Vagina (tissue), 2 donors: Measurements from ENCODE around the gene IGF2BP1. TPM values are rescaled to one million over a fixed set of nuclear protein-coding genes. Genes with fewer than 3 reads are reported as not detected.
A peak's percentile ranks its signal among the peaks of the same experiment; 100 is the strongest.

Experiments
- DNase-seq, 2 donors: peaks; one replicate each; pipeline ENCODE4 v3.0.0-alpha.2; 2017; ENCODE audit errors: extremely low spot score in 2 of 2
- H3K27ac ChIP-seq: fragments of 200-600 bp; sonication (generic); one replicate; pipeline ENCODE4 v1.5.1; 2019
- H3K27me3 ChIP-seq: fragments of 200-600 bp; sonication (generic); one replicate; pipeline ENCODE4 v1.5.1; 2019
- H3K36me3 ChIP-seq, 2 donors: fragments of 200-600 bp; sonication (generic); one replicate each; pipeline ENCODE4 v1.5.1; 2017 to 2019
- H3K4me1 ChIP-seq: fragments of 200-600 bp; sonication (generic); one replicate; pipeline ENCODE4 v1.5.1; 2019
- H3K4me3 ChIP-seq, 2 donors: fragments of 200-600 bp; sonication (generic); 1 replicate in 1 of 2; 2 replicates in 1 of 2; pipeline ENCODE4 v1.5.1; 2016 to 2019
- H3K9me3 ChIP-seq: fragments of 200-600 bp; sonication (generic); one replicate; pipeline ENCODE4 v1.5.1; 2019
- POLR2A ChIP-seq, 2 donors: fragments of 450-650 bp; IDR thresholded peaks; one replicate each; pipeline ENCODE4 v1.6.1; 2017; ENCODE audit warnings: antibody characterized with exemption in 2 of 2, mild to moderate bottlenecking in 2 of 2, moderate library complexity in 2 of 2
- POLR2AphosphoS5 ChIP-seq, 2 donors: sonication (generic); formaldehyde crosslinking; IDR thresholded peaks; one replicate each; pipeline ENCODE4 v1.9.0; 2017; ENCODE audit warnings: antibody characterized with exemption in 2 of 2, mild to moderate bottlenecking in 2 of 2, low read depth in 1 of 2; ENCODE audit not compliant: insufficient read depth in 1 of 2
- intact Hi-C: fragments of 100-400 bp; cut with DNase I; formaldehyde crosslinking; loops from one replicate; pipeline ENCODE4 v1.15.1; 2023
- total RNA-seq: library from RNA; depleted of rRNA; stranded (reverse); fragments of >200 nt; gene quantifications from one replicate; pipeline ENCODE4 v1.2.3, GENCODE V29; 2016
- TF ChIP-seq, protein P1 (sequence below), 3 experiments: fragments of 450-650 bp in 2 of 3; fragments of 200-600 bp in 1 of 3; sonication (generic) in 1 of 3; IDR thresholded peaks; one replicate each; pipeline ENCODE4 v1.5.1; 2017 to 2019; ENCODE audit warnings: antibody characterized with exemption in 3 of 3, mild to moderate bottlenecking in 2 of 3, moderate library complexity in 2 of 3

IGF2BP1 gene
- total RNA-seq, 1 donor from 2014 or later, result not detected

DNA sequence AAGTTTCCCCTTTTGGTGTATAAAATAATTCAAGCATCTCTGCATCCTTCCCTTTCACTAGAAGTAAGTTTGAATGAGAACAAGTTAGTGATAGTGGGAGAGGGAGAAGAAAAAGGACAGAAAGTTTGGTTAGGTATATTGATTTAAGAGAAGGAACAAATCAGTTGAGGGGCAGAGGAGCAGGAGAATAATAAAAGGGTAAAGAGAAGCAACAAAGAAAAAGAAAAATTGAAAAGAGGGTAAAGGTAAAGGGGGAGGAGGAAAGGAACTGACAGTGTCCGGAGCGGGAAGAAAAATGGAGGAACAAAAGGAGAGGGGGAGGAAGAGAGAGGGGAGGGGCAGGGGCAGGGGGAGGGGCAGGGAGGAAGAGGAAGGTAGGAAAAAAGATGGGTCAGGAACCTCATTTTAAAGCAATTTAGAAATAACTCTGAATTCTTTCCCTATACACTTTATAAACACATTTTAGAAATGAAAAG is 6.3 kb upstream of the IGF2BP1 start:
- Histone ChIP-seq H3K9me3 (no peaks in the 10 kb centered on the region), H3K36me3 (no peaks in the 10 kb centered on the region), H3K4me1 (peaks cover 8% of the 10 kb centered on the region), H3K27me3 (peaks cover 10% of the 10 kb centered on the region), H3K4me3 (no peak overlapping the region), H3K27ac (no peak overlapping the region)
- TF ChIP-seq POLR2AphosphoS5 (IDR thresholded peaks at IDR 0.05; ENCODE audit: insufficient read depth in 1 of 2, low read depth in 1 of 2), result no peak
- TF ChIP-seq POLR2A (IDR thresholded peaks at IDR 0.05), result no peak
- TF ChIP-seq, protein P1, sequence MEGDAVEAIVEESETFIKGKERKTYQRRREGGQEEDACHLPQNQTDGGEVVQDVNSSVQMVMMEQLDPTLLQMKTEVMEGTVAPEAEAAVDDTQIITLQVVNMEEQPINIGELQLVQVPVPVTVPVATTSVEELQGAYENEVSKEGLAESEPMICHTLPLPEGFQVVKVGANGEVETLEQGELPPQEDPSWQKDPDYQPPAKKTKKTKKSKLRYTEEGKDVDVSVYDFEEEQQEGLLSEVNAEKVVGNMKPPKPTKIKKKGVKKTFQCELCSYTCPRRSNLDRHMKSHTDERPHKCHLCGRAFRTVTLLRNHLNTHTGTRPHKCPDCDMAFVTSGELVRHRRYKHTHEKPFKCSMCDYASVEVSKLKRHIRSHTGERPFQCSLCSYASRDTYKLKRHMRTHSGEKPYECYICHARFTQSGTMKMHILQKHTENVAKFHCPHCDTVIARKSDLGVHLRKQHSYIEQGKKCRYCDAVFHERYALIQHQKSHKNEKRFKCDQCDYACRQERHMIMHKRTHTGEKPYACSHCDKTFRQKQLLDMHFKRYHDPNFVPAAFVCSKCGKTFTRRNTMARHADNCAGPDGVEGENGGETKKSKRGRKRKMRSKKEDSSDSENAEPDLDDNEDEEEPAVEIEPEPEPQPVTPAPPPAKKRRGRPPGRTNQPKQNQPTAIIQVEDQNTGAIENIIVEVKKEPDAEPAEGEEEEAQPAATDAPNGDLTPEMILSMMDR (IDR thresholded peaks at IDR 0.05), result no peak
- intact Hi-C loops, result no loop called here
- DNase-seq, result no peak

DNA sequence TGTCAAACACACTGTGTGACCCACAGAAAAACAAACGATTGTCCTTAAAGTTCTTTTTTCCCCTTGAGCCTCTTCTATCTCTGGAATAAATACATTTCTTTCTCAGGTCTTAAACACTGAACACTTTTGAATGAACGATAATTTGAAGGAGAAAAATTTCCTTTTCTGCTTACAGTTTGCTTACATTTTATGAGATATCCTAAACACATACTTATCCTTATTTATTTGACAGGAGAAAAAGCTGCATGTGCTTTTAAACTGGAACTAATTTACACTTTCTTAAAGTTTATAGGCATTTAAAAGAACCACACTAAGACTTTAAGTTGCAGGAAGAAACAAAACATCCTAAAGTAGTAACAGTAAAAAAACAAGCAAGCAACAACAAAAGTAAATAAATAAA is 4.7 kb upstream of the IGF2BP1 start:
- TF ChIP-seq POLR2AphosphoS5 (IDR thresholded peaks at IDR 0.05; ENCODE audit: insufficient read depth in 1 of 2, low read depth in 1 of 2), result no peak
- TF ChIP-seq POLR2A (IDR thresholded peaks at IDR 0.05), result no peak
- TF ChIP-seq, protein P1 (IDR thresholded peaks at IDR 0.05), result no peak
- Histone ChIP-seq H3K36me3 (no peaks in the 10 kb centered on the region), H3K9me3 (no peaks in the 10 kb centered on the region), H3K4me1 (peaks cover 23% of the 10 kb centered on the region), H3K4me3 (no peak overlapping the region), H3K27me3 (peaks cover 20% of the 10 kb centered on the region), H3K27ac (no peak overlapping the region)
- intact Hi-C loops, result no loop called here
- no peak for DNase-seq

DNA sequence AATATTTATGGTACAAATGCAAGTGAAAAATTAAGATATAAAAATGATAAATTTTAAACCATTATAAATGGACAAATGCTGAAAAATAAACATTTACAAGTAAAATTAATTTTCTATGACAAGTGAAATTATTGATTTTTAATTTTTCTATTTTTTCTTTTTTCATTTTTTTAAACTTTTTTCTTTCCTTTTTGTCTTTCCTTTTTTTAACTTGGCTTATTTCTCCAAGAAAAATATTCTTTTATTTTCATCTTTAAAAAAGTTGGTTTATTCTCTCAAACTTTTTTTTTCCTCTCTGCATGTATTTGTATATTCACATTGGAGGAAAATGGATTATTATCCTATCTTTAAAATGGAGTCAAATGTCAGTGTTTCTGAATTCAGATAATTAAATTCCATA is 3.9 kb upstream of the IGF2BP1 start:
- intact Hi-C loops, result no loop called here
- no peak for TF ChIP-seq POLR2AphosphoS5 (IDR thresholded peaks at IDR 0.05; ENCODE audit: insufficient read depth in 1 of 2, low read depth in 1 of 2)
- TF ChIP-seq POLR2A (IDR thresholded peaks at IDR 0.05), result no peak
- TF ChIP-seq, protein P1 (IDR thresholded peaks at IDR 0.05), result no peak
- DNase-seq, result no peak
- Histone ChIP-seq H3K4me1 (peaks cover 32% of the 10 kb centered on the region), H3K36me3 (no peaks in the 10 kb centered on the region), H3K27ac (no peak overlapping the region), H3K9me3 (no peaks in the 10 kb centered on the region), H3K27me3 (peaks cover 20% of the 10 kb centered on the region), H3K4me3 (no peak overlapping the region)

DNA sequence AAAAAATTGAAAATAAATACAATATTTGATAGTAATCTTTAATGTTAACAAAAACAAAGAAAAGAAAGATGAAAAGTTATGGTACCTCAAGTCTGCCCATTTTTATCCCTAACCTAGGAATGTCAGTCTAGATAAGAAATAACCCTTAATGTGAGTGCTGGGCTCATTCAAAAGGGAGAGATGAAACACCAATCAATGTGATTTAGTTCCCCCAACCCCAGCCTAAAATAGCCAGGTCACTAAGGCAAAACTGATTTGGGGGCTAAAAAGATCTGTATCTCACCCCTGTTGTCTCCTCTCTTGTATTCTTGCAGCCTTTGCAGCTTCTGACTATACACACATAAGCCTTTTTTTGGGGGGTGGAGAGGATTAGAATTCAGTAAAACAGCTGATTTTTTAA is 3.2 kb upstream of the IGF2BP1 start:
- Histone ChIP-seq H3K27me3 (peaks cover 20% of the 10 kb centered on the region), H3K27ac (no peak overlapping the region), H3K9me3 (no peaks in the 10 kb centered on the region), H3K36me3 (no peaks in the 10 kb centered on the region), H3K4me3 (no peak overlapping the region), H3K4me1 (peaks cover 35% of the 10 kb centered on the region)
- DNase-seq, result no peak
- TF ChIP-seq, protein P1 (IDR thresholded peaks at IDR 0.05), result no peak
- TF ChIP-seq POLR2A (IDR thresholded peaks at IDR 0.05) (no peak), POLR2AphosphoS5 (IDR thresholded peaks at IDR 0.05; ENCODE audit: insufficient read depth in 1 of 2, low read depth in 1 of 2) (no peak)
- intact Hi-C loops, result no loop called here

DNA sequence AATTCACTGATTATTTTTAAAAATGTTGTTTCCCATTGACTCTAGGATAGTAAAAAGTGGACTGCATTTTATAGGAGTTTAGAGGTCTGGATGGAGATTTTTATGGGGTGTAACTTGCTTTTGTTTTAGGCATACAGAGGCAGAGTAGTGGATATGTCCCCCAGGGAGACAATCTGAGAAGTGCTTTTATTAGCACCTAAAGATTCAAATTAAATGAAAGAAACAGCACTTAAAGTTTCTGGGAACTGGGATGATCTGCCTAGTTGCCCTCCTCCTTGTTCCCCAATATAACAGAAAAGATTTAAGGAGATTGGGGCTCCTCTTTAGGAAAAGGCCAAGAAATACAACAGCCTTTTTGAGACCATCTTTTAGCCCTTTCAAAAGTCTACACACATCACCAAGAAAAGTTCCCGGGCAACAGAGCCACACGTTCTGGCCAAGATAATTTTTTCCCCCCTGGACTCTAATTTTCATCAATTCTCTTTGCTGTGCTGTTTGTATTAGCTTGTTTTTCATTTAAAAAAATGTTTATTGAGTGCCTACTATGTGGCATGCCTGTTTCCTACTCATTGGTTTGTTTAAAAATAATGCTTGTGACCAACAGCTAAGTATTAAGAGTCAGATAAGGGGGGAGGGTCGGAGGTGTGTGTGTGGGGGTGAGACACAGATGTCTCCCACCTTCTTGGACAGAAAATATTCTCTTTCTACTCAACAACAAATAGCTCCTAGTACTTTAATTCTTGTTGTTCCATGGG is 2.5 kb upstream of the IGF2BP1 start:
- Histone ChIP-seq H3K27me3 (peaks cover 20% of the 10 kb centered on the region), H3K36me3 (no peaks in the 10 kb centered on the region), H3K4me3 (no peak overlapping the region), H3K27ac (no peak overlapping the region), H3K9me3 (no peaks in the 10 kb centered on the region), H3K4me1 (peaks cover 35% of the 10 kb centered on the region)
- TF ChIP-seq POLR2A (IDR thresholded peaks at IDR 0.05) (no peak), POLR2AphosphoS5 (IDR thresholded peaks at IDR 0.05; ENCODE audit: insufficient read depth in 1 of 2, low read depth in 1 of 2) (no peak)
- TF ChIP-seq, protein P1 (IDR thresholded peaks at IDR 0.05), result no peak
- intact Hi-C loops, result no loop called here
- peak in 1 of 2 donors; percentile 18 for DNase-seq
